Medulla oblongata (tissue), 1 donor: Measurements from ENCODE around the gene TOPORS.

Experiments used
- DNase-seq: peaks from one replicate; pipeline ENCODE4 v3.0.0-alpha.2; 2015; ENCODE audit errors: extremely low spot score

The TOPORS gene

DNA sequence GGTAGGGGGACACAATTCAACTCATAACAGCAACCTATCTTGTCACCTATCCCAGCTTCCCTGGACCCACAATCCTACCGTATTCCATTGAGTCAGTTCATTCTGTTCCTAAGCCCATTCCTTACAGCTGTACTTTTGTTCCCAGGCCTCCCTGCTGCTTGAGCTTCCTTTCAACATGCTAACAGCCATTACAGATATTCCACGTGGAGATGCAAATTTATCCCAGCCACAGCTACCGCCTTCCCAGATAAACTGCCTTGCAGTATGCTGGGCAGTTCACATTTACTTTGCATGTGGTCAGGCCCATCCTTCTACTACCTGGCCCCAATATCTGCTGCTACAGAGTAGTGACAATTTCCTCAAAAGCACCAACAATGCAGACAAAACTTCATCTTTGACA, 49.4 kb downstream of the TOPORS start:
- no peak for DNase-seq

DNA sequence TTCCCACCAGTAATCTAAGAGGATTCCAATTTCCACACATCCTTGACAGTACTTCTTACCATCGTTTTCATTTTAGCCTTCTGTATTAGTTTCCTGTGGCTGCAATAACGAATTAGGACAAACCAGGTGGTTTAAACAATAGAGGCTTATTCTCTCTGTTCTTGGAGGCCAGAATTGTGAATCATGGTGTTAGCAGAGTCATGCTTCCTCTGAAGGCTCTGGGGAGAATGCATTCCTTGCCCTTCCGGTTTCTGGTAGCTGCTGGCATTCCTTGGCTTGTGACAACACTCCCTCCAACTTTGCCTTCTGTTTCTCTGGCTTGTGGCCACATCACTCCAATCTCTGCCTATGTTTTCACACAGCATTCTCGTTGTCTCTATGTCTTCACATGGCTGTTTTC, 49.9 kb downstream of the TOPORS start:
- DNase-seq, result no peak

DNA sequence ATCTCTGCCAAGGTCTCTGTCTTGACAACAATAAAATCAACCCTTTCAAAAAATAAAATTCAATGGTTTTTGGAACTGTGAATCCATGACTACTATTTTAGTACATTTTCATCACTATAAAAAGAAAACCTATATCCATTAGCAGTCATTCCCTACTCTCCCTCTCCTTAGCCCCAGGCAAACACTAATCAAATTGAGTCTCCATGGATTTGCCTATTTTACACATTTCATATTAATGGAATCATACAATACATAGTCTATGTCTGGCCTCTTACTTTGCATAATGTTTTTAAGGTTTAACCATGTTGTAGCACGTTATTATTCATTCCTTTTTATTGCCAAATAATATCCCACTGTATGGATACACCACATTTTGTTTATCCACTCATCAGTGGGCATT, 50.5 kb downstream of the TOPORS start:
- no peak for DNase-seq

DNA sequence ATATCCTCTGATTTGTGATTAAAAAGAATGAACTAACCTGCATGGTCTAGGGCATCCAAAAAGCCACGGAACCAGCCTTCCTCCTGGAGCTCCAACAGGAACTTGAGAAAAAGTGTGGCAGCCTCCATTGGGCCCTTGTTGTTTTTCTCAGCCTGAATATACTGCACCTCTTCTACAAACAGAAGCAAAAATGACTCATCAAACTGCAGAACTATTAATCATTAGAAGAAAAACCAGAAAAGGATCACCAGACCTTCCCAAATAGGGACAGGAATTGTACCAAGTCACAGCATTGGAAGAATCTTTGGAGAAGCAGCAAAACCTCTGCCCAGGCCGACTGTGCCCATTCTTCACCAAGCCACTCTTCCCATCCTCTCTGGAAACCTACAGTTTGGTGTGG, 51.6 kb downstream of the TOPORS start:
- no peak for DNase-seq

DNA sequence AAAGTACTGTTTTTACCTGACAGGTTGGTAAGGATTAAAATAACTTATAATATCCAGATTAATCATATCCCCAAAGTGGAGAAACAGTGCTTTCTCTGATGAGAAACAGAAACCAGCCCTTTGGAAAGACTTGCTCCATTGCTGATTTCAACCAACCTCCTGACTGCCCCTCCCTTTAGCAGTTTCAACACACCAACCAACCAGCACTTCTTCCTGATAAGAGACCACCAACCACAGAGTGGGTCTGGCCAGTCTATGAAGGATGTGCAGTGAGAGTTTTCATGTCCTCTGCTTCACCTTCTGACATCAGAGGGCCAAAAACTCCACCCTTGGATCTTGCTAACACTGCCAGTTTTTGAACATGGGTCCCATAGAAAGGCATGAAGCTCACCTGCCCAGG, 54.5 kb downstream of the TOPORS start:
- no peak for DNase-seq

DNA sequence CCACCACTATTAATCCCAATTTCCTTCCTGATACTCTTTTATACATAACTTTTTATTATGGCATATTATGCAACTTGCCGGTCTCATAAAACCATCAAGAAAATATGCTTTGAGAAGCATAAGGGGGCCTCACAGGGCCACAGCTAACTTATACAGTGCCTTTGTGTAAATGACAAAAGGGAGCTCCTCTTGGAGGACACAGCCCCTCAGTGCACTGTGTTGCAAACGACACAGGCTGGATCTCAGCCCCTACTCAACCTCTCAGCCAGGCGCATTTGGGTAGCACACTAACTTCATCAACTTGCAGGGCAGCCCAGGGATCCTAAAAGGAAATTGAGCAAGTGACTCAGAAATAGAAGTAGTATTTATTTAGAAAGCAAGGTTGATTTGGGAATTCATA, 61.8 kb downstream of the TOPORS start:
- DNase-seq, result no peak
